Retina (tissue), 1 donor: ENCODE measurements around the gene NOP16.
A peak's percentile ranks its signal among the peaks of the same experiment; 100 is the strongest.

Source experiments
- DNase-seq: peaks from one replicate; pipeline ENCODE4 v3.0.0-alpha.2; 2016

The NOP16 gene

GRCh38 chr5:176384366-176384930, 4.0 kb downstream of the NOP16 start:
- DNase-seq, result no peak

DNA sequence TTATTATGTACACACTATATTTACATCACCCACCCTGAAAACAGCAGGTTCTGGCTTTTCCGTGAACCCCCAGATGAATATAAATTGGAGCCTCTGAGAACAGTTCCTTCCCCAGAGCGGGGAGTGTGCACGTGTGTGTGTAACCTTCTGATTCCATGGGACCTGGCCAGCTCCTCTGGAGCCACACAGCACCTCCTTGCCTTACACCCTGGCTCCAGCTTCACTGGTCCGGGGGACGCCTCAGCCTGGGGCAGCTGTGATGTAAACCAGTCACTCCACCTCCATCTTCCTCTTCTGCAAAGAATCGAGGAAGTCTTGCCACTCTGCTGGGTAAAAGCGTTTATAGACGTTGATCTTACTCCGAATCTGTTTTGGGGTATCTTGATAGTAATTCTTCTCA, 4.4 kb downstream of the NOP16 start:
- DNase-seq, result no peak

DNA sequence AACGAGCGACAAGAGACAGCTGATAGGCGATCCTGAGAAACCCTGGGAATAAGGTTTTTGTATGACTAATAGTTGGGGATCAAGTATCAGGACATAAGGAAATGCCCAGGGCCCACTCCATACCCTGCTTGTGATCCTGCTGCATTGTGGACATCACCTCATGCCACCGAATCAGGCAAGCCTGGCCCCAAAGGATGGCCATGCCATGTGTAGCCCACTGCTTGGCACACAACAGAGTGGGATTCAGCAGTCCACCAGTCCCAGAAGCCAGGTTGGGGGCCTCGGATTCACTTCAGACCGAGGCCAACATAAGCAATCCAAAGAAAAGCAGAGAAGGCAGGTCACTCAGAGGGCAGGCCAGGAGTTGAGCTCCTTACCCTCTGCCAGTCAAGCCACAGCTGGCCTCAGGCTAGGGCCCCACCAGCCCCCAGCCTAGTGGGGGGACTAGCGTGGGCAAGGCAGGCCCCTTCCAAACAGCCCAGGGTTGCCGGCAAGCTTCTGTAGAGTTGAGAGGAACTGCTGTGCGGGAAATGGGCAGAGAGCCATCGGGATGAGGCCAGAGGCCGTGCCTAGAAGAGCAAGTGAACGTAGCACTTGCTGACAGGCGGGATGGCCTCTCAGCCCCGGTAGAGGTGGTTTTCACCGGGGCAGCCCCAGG, 5.0 kb downstream of the NOP16 start:
- DNase-seq, result no peak

- DNase-seq, result no peak
Measured at GRCh38 chr5:176382721-176383120, 5.7 kb downstream of the NOP16 start.

DNA sequence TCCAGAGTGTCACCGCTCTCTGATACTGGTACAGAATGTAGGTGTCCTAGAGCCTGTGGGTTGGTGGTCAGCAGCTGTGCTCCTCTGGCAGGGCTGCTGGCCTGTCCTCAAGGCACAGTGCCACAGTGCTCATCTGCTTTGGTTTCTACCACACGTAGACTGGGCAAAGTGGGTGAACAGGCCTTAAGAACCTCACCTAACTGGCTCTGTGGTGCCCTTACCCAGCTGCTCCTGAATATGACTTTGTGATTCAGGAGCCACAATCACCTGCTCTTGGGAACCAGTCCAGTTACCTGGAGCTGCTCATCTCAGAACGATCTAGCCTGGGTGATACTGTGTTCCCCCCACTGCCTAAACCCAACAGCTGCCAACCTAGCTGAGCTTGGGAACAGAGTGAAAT, 6.4 kb downstream of the NOP16 start:
- no peak for DNase-seq

DNA sequence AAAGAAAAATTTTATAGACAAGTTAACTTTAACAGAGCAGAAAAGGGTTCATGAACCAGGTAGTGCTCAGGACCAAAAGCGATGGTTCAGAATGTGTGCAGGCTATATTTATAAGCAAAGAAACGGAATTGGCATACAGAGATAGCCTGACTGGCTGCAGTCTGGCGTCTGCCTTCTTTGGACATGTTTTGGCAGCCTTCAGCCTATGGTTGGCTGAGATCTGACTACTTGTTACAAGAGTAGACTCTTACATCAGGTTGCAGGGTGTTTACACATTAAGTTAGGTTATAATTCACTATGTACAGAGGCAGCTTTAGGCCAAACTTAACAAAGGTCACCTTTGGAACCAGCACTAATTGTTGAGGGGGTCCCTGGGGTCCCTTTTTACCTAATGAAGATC, 7.0 kb downstream of the NOP16 start:
- DNase-seq, result no peak

DNA sequence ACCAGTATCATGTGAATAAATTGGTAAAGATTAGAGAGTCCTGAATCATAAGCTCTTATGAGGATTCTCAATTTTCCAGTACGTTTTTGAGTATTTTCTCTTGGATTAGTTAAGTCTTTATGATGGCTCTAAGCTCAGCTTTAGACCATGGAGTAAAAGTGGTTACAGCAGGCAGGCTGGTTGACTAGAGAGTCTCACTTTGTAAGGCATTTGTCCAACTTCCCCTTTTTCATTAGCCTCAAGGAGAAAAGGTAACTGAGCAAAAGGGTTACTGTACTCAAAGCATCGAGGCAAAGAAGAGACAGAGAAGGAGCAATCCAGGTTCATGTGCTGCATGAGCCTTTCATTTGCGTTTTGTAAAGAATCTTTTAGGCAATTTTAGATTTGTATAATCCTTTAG, 8.5 kb downstream of the NOP16 start:
- DNase-seq, result no peak

GRCh38 chr5:176373100-176373818, 15.1 kb downstream of the NOP16 start:
- no peak for DNase-seq

- DNase-seq, result no peak
Measured at GRCh38 chr5:176371621-176372539, 16.5 kb downstream of the NOP16 start.

DNA sequence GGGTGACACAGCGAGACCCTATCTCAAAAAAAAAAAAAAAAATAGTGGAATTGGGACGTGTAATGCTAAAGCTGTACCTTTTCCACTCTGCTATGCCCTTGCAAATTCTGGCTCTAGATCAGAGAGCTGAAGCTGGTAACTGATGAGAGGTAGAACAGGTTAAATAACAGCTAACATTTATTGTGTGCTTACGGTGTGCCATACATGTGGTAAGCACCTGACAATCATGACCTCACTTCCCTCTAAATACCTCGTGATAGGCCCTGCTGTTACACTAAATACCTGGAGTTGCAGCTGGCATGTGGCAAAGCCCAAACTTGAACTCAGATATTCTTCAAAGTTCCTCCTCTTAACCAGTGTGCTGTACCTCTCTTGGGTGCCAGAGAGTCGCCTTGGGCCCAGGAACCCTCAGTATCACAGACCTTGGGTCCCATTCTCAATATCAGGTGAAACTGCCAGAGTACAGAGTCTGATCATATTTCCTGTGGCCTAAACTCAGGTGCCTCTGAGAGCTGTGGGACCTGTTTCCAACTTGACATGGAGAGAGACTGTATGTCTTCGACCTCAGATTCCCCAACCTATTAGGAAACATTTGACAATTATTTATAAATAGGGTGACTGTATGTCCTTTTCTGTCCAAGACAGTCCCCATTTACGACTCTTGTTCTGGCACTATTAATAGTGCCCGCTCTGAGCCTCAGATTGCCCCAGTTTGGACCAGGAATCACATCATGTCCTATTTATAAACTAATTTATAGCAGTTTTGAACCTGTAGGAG, 18.3 kb downstream of the NOP16 start:
- no peak for DNase-seq

GRCh38 chr5:176368726-176369125, 19.7 kb downstream of the NOP16 start:
- DNase-seq, result no peak

DNA sequence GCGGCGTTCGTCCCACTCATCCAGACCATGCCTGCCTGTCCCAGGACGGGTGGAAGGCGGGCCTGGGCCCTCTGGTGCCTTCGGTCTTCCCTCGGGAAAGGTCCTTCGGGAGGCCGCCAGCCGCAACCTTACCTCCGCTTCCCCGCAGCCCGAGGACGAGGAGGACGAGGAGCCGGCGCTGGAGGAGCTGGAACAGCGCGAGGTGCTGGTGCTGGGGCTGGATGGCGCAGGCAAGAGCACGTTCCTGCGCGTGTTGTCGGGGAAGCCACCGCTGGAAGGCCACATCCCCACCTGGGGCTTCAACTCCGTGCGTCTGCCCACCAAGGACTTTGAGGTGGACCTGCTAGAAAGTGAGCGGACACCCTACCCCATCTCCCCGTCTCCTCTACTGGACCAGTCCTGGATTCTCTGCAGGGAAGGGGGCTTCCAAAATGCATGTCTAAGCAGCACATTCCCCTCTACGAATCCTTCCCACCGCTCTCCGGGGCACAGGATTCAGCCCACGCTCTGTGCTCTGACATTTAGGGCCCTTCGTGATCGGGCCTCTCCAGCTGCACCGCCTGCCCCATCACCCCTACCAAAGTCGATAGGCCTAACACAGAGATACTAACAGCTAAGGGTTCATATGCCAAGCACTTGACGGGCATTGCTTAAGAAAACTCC, 22.0 kb downstream of the NOP16 start:
- DNase-seq, result no peak

DNA sequence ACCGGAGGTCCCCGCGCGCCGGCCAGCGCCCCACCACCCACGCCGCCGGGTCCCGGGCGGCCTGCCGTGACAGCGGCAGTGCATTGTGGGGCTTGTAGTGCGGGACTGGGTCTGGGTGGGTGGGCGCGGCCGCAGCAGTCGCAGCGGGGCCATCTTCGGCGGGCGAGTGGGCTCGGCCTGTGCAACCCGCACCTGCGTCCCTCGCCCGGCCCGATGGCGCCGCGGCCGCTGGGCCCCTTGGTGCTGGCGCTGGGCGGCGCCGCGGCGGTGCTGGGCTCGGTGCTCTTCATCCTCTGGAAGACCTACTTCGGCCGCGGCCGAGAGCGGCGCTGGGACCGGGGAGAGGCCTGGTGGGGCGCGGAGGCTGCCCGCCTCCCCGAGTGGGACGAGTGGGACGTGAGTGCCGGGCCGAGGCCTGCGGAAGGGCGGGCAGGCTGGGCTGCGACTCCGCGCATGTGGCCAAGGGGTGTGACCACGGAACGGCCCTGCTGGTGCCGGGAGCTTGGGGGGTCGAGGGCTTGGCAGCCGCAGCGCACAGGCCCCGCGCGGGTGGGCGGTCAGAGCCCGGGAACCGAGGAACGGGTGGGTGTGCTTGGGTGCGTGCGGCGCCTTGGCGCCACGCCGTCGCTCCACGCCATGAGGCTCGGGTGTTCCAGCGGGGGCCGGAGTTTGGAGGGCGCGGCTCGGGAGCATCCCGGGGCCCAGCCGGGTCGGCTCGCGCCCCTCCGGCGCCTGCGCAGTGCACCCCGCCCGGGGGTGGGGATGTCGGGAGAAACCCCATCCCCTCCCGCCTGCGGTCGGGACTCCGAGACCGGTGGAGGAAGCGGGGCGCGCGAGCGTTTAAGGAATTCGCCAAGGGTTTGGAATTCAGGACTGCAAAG, 22.8 kb downstream of the NOP16 start, which contains the start of gene ARL10:
ARL10 (plus strand) TSS at position 137 of the 881 bp plus-strand sequence; CDS start at position 214, 77 bp downstream.
- peak; percentile 85 for DNase-seq

- DNase-seq, result no peak
Measured at GRCh38 chr5:176364765-176365350, 23.5 kb downstream of the NOP16 start.

DNA sequence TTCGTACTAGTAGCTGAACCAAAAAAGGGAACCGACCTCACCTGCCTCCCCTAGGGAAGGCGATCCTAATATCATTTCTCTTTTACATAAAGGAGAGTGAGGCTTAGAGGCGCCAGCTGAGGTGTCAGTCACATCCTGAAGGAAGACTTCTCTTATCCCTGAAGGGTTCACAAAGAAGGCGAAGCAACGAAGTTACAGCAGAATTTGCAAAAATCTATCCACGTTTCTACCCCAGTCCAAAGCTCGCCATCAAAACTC, 26.2 kb downstream of the NOP16 start:
- no peak for DNase-seq

DNA sequence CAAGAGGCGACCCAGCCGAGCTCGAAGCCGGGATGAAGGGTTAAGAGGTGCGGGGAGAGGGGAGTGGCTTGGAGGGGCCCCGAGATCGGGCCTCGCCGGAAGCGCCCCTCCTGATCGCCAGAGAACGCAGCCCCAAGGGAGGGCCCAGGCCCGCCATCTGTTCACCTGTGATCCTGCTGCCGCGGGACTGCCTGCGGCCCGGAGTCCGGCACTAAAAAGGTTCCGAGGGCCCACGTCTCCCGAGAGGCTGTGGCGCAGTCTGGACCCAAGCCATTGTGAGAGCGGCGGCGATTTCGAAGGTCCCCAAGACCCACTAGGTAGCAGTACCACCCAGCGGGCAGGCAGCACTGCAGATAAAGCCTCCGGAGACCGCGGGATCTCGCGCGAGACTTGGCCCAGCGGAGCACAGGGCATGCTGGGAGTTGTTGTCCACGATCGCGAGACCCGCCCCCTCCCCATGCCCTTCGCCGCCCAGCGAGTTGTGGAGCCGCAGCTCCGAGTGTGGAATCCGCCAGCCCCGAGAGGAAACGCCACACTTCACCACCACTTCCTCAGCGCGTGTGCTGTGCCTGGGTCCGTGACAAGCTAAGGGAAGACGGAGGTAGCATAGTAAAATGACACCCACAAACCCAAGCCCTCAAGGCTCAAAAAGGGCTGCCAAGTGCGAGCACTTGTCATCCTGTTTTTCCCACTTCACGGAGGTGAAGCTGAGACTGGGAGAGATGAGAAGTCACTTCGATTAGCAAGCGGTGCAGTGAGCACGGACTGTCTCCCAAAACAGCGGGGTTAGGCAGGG, 26.8 kb downstream of the NOP16 start, which contains the start of gene KIAA1191:
KIAA1191 (minus strand) TSS at position 328 of the 796 bp plus-strand sequence. CDS start 2,256 bp downstream, outside the sequence.
- DNase-seq, result peak; percentile 94

- DNase-seq, result no peak
Measured at GRCh38 chr5:176360894-176361436, 27.4 kb downstream of the NOP16 start.

GRCh38 chr5:176359658-176360057, 28.7 kb downstream of the NOP16 start:
- DNase-seq, result no peak

DNA sequence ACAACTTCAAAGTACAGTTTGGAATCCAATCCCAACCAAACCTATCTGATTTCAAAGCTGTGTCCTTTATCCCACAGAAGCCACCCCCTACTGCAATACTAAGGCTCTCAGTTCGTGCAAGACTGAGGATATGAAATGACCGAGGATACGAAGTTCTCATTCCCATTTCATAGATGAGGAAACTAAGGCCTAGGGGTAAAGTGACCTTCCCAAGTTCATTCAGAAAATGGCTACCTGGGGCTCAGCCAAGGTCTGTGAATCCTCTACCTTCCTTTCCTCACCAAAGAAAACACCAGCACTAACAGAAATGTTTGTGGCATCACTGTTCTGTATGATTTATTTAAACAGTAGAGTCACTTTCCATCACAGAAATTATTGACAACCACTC, 32.2 kb downstream of the NOP16 start:
- DNase-seq, result no peak
